Ascending aorta (tissue), 2 donors: ENCODE results near the gene FALEC. TPM values are rescaled to one million over a fixed set of nuclear protein-coding genes. Genes with fewer than 3 reads are reported as not detected.
A peak's percentile ranks its signal among the peaks of the same experiment; 100 is the strongest.

Experiments
- DNase-seq, 2 donors: peaks; one replicate each; pipeline ENCODE4 v3.0.0-alpha.2; 2019; ENCODE audit warnings: low spot score in 2 of 2
- H3K27ac ChIP-seq, 2 donors: fragments of 200-600 bp; sonication (generic); one replicate each; pipeline ENCODE4 v1.5.1; 2016 to 2017; ENCODE audit warnings: mild to moderate bottlenecking in 1 of 2
- H3K27me3 ChIP-seq: fragments of 200-600 bp; sonication (generic); one replicate; pipeline ENCODE4 v1.5.1; 2017
- H3K36me3 ChIP-seq, 2 donors: fragments of 200-600 bp; sonication (generic); one replicate each; pipeline ENCODE4 v1.5.1; 2016
- H3K4me1 ChIP-seq, 2 donors: fragments of 200-600 bp; sonication (generic); one replicate each; pipeline ENCODE4 v1.5.1; 2016 to 2017; ENCODE audit warnings: mild to moderate bottlenecking in 1 of 2
- H3K4me3 ChIP-seq, 2 donors: fragments of 200-600 bp; sonication (generic); one replicate each; pipeline ENCODE4 v1.5.1; 2016 to 2017; ENCODE audit warnings: mild to moderate bottlenecking in 1 of 2
- H3K9me3 ChIP-seq, 2 donors: fragments of 200-600 bp; sonication (generic); one replicate each; pipeline ENCODE4 v1.5.1; 2016
- CTCF ChIP-seq, 3 experiments: fragments of 200-600 bp in 2 of 3; fragments of 450-650 bp in 1 of 3; sonication (generic) in 2 of 3; IDR thresholded peaks; one replicate each; pipeline ENCODE4 v1.5.1; 2016 to 2019; ENCODE audit warnings: antibody characterized with exemption in 3 of 3, mild to moderate bottlenecking in 1 of 3, moderate library complexity in 1 of 3
- intact Hi-C: fragments of 100-400 bp; cut with DNase I; formaldehyde crosslinking; loops from one replicate; pipeline ENCODE4 v1.15.1; 2023
- total RNA-seq: library from RNA; depleted of rRNA; stranded (reverse); fragments of >200 nt; gene quantifications from one replicate; pipeline ENCODE4 v1.1.0, GENCODE V29; 2016

The FALEC gene
- total RNA-seq, 1 donor from 2014 or later: not detected

GRCh38 chr1:150553392-150554085, 38.0 kb downstream of the FALEC start:
- no peaks in the 10 kb centered on the region for H3K9me3 ChIP-seq
- no peak overlapping the region for H3K4me3 ChIP-seq
- no peak for TF ChIP-seq CTCF (IDR thresholded peaks at IDR 0.05)
- H3K36me3 ChIP-seq: peaks cover 7 to 36% of the 10 kb centered on the region in 2 donors
- H3K27me3 ChIP-seq: no peaks in the 10 kb centered on the region
- H3K27ac ChIP-seq: peak overlapping the region; percentile 97 to 100
- H3K4me1 ChIP-seq: peaks cover 31 to 54% of the 10 kb centered on the region in 2 donors
- no peak for DNase-seq
- intact Hi-C loops: loop anchor here (10.0 kb wide), 3 partner anchors 141 to 421 kb away; partner anchors contain the start of genes ARNT, CERS2 and GOLPH3L

- intact Hi-C loops: loop anchor here (10.0 kb wide), 3 partner anchors 141 to 421 kb away; partner anchors contain the start of genes ARNT, CERS2 and GOLPH3L
- H3K4me3 ChIP-seq: no peak overlapping the region
- no peak for DNase-seq
- peak overlapping the region; percentile 97 to 100 for H3K27ac ChIP-seq
- peaks cover 7 to 36% of the 10 kb centered on the region in 2 donors for H3K36me3 ChIP-seq
- H3K27me3 ChIP-seq: no peaks in the 10 kb centered on the region
- no peak for TF ChIP-seq CTCF (IDR thresholded peaks at IDR 0.05)
- no peaks in the 10 kb centered on the region for H3K9me3 ChIP-seq
- H3K4me1 ChIP-seq: peaks cover 35 to 59% of the 10 kb centered on the region in 2 donors
Measured at GRCh38 chr1:150554086-150554452, 38.5 kb downstream of the FALEC start.

GRCh38 chr1:150555198-150555970, 39.8 kb downstream of the FALEC start:
- TF ChIP-seq CTCF (IDR thresholded peaks at IDR 0.05): no peak
- DNase-seq: no peak
- Histone ChIP-seq H3K27me3 (no peaks in the 10 kb centered on the region), H3K4me1 (peaks cover 35 to 60% of the 10 kb centered on the region in 2 donors), H3K9me3 (no peaks in the 10 kb centered on the region), H3K4me3 (no peak overlapping the region), H3K27ac (no peak overlapping the region), H3K36me3 (peaks cover 7 to 36% of the 10 kb centered on the region in 2 donors)
- intact Hi-C loops: loop anchor here (10.0 kb wide), 3 partner anchors 139 to 419 kb away; partner anchors contain the start of genes ARNT, CERS2 and GOLPH3L

GRCh38 chr1:150555971-150556865, 40.7 kb downstream of the FALEC start:
- Histone ChIP-seq H3K27me3 (no peaks in the 10 kb centered on the region), H3K4me3 (no peak overlapping the region), H3K36me3 (peaks cover 7 to 36% of the 10 kb centered on the region in 2 donors), H3K27ac (no peak overlapping the region), H3K9me3 (no peaks in the 10 kb centered on the region), H3K4me1 (peaks cover 37 to 56% of the 10 kb centered on the region in 2 donors)
- intact Hi-C loops: loop anchor here (10.0 kb wide), 3 partner anchors 139 to 419 kb away; partner anchors contain the start of genes ARNT, CERS2 and GOLPH3L
- TF ChIP-seq CTCF (IDR thresholded peaks at IDR 0.05): no peak
- DNase-seq: no peak

GRCh38 chr1:150557065-150557600, 41.6 kb downstream of the FALEC start:
- Histone ChIP-seq H3K9me3 (no peaks in the 10 kb centered on the region), H3K4me3 (no peak overlapping the region), H3K27me3 (no peaks in the 10 kb centered on the region), H3K4me1 (peaks cover 28 to 51% of the 10 kb centered on the region in 2 donors), H3K27ac (no peak overlapping the region), H3K36me3 (peaks cover 7 to 36% of the 10 kb centered on the region in 2 donors)
- intact Hi-C loops: loop anchor here (10.0 kb wide), 3 partner anchors 138 to 418 kb away; partner anchors contain the start of genes ARNT, CERS2 and GOLPH3L
- DNase-seq: no peak
- TF ChIP-seq CTCF (IDR thresholded peaks at IDR 0.05): no peak
